NCI-H187 (cell line): ENCODE results near the gene CPN2.

Source experiments
- DNase-seq, 2 experiments: peaks; one replicate each; lab custom pipeline; 2025; lab: John Stamatoyannopoulos, UW

Gene CPN2

DNA sequence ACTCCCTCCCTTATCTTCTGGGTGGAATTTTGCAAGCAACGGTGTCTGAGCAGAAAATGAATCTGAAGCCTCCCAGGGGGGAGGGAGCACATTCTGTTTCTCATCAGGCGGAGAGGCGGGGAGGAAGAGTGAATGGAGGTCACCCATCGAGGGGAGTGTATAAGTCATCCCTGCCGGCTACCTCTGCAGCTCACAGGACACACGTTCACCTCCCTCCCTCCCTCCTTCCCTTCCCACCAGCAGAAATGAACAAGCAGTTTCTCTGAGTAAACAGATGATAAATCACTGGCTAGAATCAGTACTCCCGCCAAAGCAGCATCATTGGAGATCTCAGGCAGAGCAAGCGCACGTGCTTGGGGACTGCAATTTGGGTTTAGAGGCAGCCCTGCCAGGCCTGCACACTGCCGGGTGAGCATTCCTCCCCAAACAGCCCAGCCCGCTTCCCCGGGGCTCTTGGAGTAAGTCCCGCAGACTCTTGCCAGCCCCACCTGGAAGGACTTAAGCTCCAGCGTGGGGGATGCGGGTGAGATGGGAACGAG is 38.3 kb downstream of the CPN2 start:
- DNase-seq = no peak

- DNase-seq = no peak
Observed at GRCh38 chr3:194312186-194312742, 38.9 kb downstream of the CPN2 start.

GRCh38 chr3:194311000-194311399 is 40.1 kb downstream of the CPN2 start:
- DNase-seq = no peak

- no peak for DNase-seq
Observed at GRCh38 chr3:194310060-194310835, 40.9 kb downstream of the CPN2 start.

- DNase-seq = no peak
Observed at GRCh38 chr3:194308601-194309449, 42.3 kb downstream of the CPN2 start.

GRCh38 chr3:194307849-194308248 is 43.3 kb downstream of the CPN2 start:
- DNase-seq = no peak

GRCh38 chr3:194306771-194307640 is 44.1 kb downstream of the CPN2 start:
- no peak for DNase-seq

DNA sequence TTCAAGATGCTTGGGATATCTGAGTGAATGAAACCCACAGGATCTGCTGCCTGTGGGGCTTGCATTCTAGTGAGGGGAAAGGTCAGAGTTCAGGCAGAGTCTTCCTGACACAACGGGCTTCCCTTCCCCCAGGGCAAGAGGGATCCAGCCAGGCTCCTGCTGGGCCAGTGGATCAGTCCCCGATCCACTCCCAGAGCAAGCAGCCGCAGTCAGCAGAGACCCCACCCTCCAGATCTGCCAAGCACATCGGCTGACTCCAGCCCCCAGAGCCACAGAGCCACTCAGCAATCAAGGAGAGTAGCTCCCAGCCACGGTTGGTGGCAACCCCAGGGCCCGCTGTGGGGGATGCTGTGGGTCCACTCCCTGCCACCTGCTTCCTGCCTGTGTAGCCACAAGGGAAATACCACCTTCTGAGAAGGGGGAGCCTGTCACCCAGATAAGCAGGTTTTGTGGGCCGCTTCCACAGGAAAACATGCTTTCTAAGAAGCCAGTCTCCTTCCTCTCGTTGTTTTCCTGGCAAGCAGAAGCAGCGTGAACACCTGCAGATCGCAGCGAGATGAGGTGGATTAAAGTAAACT is 44.9 kb downstream of the CPN2 start:
- no peak for DNase-seq

- no peak for DNase-seq
Observed at GRCh38 chr3:194305356-194306108, 45.6 kb downstream of the CPN2 start.

GRCh38 chr3:194304186-194304917 is 46.8 kb downstream of the CPN2 start:
- no peak for DNase-seq

- DNase-seq = no peak
Observed at GRCh38 chr3:194303749-194304148, 47.4 kb downstream of the CPN2 start.

- no peak for DNase-seq
Observed at GRCh38 chr3:194301730-194302129, 49.4 kb downstream of the CPN2 start.

DNA sequence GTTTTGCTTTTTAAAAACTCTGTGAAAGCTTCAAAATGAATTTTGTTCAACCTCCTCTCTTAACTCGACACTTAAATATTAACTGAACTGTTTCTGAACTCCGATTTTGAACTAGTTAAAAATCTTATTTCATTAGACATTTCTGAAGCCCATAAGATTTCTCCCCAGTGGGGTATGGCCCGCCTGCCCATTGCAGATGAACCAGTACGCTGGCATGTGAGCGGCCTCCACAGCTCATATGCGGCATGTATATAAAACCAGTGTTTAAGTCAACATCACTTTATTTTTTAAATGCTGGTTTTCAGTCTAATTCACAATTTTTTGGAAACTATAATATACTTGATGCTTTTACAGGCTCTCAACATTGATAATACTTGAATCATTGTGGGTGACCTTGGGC is 50.2 kb downstream of the CPN2 start:
- no peak for DNase-seq

GRCh38 chr3:194300382-194300758 is 50.8 kb downstream of the CPN2 start:
- DNase-seq = no peak

DNA sequence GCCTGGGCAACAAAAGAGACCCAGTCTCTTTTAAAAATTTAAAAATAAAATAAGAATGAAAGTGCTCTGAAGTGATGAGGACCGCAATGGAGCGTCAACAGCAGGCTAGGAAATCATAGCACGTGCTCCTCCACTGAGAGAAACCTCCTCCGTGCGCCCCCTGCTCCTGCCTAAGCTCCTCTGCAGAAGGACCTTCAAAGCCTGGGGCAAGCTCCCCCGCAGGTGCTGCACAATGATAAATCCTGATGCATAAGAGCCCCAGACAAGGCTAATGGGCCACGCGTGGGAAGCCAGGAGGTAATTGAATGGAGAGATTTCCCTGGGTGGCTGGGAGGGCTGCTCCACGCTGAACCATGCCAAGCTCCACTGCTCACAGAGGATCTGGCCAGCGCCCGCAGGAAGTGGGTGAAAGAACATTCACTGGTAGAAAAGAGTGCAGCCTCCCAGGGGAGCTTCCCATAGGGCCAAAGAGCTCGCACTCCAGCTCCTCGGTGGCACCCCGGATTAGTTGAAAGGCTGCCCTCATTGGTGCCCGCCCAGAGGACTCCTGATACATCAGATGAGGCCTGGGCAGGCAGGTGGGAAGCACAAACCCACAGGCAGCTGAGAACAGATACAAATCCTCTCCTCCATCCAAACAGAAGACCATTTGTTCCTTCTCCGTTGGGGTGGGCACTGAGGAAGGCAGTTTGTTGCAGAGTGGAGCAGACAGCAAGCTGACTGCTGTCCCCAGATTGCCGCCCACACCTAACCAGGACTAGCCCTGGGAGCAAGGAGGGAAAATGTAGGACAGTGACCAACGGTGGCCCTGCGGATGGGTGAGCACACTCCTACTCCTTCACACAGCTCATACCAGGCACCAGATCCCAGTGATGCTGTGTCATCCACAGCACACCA is 52.5 kb downstream of the CPN2 start:
- no peak for DNase-seq

DNA sequence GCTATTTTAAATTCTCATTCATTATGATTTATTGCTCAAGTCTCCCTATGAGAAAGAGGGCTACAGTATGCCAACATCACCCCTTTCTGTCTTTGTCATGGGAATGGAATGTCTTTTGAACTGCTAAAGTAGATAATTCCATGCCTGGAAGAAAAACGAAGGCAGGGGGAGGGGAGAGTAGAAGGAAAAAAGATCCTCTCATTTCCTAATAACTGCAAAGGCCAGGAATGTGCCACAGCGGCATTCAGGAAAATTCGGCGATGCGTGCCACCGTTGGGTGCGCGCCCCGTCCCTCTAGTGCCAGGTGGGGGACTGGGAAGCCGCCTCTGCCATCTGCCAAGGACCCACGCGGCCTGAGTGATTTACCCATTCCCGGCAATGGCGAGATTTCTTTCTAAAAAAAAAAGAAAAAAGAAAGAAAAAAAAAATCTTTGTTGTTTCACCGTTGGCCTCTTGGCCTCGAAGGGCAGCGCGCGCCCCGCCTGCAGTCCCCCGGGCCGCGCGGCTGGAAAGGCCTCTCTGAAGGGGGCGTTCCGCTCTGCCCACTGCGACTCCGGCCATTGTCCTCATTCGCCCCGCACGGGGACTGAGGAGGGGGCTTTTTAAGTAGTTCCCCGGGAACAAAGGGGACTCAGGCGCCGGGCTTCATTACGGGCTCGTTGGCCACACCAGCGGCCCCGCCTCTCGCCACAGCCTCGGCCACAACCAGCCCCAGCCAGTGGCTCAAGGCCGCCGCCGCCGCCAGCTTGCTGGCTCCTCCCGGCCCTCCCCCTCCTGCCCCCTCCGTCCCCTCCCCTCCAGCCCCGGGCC is 54.5 kb downstream of the CPN2 start:
- no peak for DNase-seq

DNA sequence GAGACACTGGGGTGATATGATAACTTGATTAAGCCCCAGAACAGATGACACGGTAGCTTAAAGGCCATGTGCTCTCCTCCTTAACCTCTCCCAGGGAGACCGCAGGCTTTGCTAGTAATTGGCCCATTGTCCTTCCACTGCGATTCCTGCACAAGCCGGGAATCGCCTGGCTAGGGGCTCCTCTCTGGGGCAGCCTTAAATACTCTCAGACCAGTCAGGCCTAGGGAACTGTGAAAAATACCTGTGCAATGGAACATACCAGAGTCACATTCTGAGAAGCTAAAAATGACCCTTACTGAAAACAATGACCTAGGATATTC is 56.3 kb downstream of the CPN2 start:
- no peak for DNase-seq

GRCh38 chr3:194294199-194294894 is 56.8 kb downstream of the CPN2 start:
- DNase-seq = no peak
